Left lung (tissue), 10 donors: ENCODE data around the gene CCDC170. TPM values are rescaled to one million over a fixed set of nuclear protein-coding genes. Genes with fewer than 3 reads are reported as not detected.

Source experiments
- ATAC-seq: fragments of 200-7000 bp; cut with Tn5 transposase; one replicate; pipeline ENCODE4 v1.9.1; 2020; ENCODE audit warnings: moderate library complexity
- DNase-seq, 4 donors: peaks; one replicate each; pipeline ENCODE4 v3.0.0-alpha.2; 2013 to 2020
- H3K27ac ChIP-seq, 2 donors: fragments of 200-600 bp; sonication (generic) in 1 of 2; one replicate each; pipeline versions ENCODE4 v1.5.0 to v1.8.0; 2020 to 2021
- H3K27me3 ChIP-seq, 2 donors: fragments of 200-600 bp; sonication (generic) in 1 of 2; one replicate each; pipeline versions ENCODE4 v1.5.0 to v1.8.0; 2020 to 2021
- H3K36me3 ChIP-seq, 2 donors: fragments of 200-600 bp; sonication (generic) in 1 of 2; one replicate each; pipeline versions ENCODE4 v1.5.0 to v1.8.0; 2020 to 2021
- H3K4me1 ChIP-seq, 2 donors: fragments of 200-600 bp; one replicate each; pipeline ENCODE4 v1.8.0; 2021
- H3K4me3 ChIP-seq, 2 donors: fragments of 200-600 bp; sonication (generic) in 1 of 2; one replicate each; pipeline versions ENCODE4 v1.5.0 to v1.8.0; 2020 to 2021; ENCODE audit warnings: mild to moderate bottlenecking in 1 of 2
- H3K9me3 ChIP-seq, 2 donors: fragments of 200-600 bp; sonication (generic) in 1 of 2; one replicate each; pipeline versions ENCODE4 v1.5.0 to v1.8.0; 2020 to 2021
- intact Hi-C, 2 donors: fragments of 100-400 bp; cut with DNase I; formaldehyde crosslinking; loops; one replicate each; pipeline versions ENCODE4 v1.11.2 to v1.14.2; 2022
- polyA plus RNA-seq, 6 donors: library from polyadenylated mRNA; unstranded; fragments of 120-200 nt; gene quantifications; one replicate each; pipeline ENCODE4 v1.2.1, GENCODE V29; 2013; ENCODE audit not compliant: insufficient read length in 6 of 6
- total RNA-seq, 2 donors: library from RNA; stranded (reverse); fragmentation: NEBNext Ultra II Directional; extraction: Animal tissue kit (Norgen Biotek cat#: 25700); gene quantifications; one replicate each; pipeline ENCODE4 v1.2.1, GENCODE V29; 2021
- TF ChIP-seq, protein P1 (sequence below), 2 donors: fragments of 200-600 bp; sonication (generic) in 1 of 2; IDR thresholded peaks; one replicate each; pipeline versions ENCODE4 v1.5.0 to v1.8.0; 2021; ENCODE audit warnings: antibody characterized with exemption in 2 of 2
- donor health status: DM: no; HTN: yes; CAD: no.
- donor health status: DM: no; HTN: no; CAD: no.

The CCDC170 gene
- total and polyA plus RNA-seq, 8 donors, result 1.3 to 8.2 (median 4.4) TPM

DNA sequence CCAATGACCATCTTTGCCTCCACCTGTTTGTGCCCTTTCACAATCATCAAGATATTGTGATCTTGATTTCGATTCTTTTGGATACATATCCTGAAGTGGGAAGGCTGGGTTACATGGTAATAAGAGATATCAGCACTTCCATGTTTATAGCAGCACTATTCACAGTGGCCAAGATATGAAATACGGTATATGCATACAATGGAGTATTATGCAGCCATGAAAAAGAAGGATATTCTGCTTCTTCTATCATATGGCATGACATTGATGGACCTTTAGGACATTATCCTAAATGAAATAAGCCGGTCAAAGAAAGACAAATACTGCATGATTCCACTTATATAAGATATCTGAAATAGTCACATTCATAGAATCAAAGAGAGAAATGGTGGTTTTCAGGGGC, 144.0 kb downstream of the CCDC170 start:
- H3K27ac ChIP-seq, result no peak overlapping the region
- no peaks in the 10 kb centered on the region for H3K36me3 ChIP-seq
- H3K4me1 ChIP-seq, result no peaks in the 10 kb centered on the region
- TF ChIP-seq, protein P1, sequence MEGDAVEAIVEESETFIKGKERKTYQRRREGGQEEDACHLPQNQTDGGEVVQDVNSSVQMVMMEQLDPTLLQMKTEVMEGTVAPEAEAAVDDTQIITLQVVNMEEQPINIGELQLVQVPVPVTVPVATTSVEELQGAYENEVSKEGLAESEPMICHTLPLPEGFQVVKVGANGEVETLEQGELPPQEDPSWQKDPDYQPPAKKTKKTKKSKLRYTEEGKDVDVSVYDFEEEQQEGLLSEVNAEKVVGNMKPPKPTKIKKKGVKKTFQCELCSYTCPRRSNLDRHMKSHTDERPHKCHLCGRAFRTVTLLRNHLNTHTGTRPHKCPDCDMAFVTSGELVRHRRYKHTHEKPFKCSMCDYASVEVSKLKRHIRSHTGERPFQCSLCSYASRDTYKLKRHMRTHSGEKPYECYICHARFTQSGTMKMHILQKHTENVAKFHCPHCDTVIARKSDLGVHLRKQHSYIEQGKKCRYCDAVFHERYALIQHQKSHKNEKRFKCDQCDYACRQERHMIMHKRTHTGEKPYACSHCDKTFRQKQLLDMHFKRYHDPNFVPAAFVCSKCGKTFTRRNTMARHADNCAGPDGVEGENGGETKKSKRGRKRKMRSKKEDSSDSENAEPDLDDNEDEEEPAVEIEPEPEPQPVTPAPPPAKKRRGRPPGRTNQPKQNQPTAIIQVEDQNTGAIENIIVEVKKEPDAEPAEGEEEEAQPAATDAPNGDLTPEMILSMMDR (IDR thresholded peaks at IDR 0.05), result no peak
- H3K4me3 ChIP-seq, result no peak overlapping the region
- no peaks in the 10 kb centered on the region for H3K27me3 ChIP-seq
- peaks cover 0 to 4% of the 10 kb centered on the region in 2 donors for H3K9me3 ChIP-seq
- ATAC-seq (no peak), DNase-seq (no peak)
- intact Hi-C loops, result no loop called here

DNA sequence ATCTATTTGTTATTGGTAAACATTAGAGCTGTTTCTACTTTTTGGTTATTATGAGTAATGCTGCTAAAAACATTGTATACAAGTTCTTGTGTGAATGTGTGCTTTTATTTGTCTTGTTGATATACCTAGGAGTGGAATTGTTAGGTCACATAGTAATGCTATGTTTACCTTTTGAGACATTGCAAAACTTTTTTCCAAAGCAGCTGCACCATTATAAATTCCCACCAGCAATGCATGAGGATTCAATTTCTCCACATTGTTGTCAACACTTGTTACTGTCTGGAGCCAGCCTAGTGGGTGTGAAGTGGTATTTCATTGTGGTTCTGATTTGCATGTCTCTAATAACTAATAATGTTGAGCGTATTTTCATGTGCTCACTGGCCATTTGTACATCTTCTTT, 145.9 kb downstream of the CCDC170 start:
- TF ChIP-seq, protein P1 (IDR thresholded peaks at IDR 0.05), result no peak
- ATAC-seq, result no peak
- intact Hi-C loops, result no loop called here
- no peak for DNase-seq
- Histone ChIP-seq H3K9me3 (peaks cover 0 to 4% of the 10 kb centered on the region in 2 donors), H3K27ac (no peak overlapping the region), H3K4me3 (no peak overlapping the region), H3K27me3 (no peaks in the 10 kb centered on the region), H3K36me3 (no peaks in the 10 kb centered on the region), H3K4me1 (no peaks in the 10 kb centered on the region)

DNA sequence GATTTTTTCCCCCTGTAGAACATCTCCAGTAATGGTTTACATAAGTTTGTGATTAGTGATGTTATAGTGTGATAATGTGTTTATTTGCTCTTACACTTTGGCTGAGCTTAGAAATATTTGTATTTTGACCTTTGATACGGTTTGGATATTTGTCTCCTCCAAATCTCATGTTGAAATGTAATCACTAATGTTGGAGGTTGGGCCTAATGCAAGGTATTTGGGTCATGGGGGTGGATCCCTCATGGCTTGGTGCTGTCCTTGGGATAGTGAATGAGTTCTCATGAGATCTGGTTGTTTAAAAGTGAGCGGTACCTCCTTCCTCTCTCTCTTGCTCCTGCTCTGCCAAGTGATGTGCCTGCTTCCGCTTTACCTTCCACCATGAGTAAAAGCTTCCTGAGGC, 147.2 kb downstream of the CCDC170 start:
- Histone ChIP-seq H3K9me3 (peaks cover 0 to 4% of the 10 kb centered on the region in 2 donors), H3K27ac (no peak overlapping the region), H3K36me3 (no peaks in the 10 kb centered on the region), H3K4me1 (no peaks in the 10 kb centered on the region), H3K4me3 (no peak overlapping the region), H3K27me3 (no peaks in the 10 kb centered on the region)
- intact Hi-C loops, result no loop called here
- DNase-seq (no peak), ATAC-seq (no peak)
- TF ChIP-seq, protein P1 (IDR thresholded peaks at IDR 0.05), result no peak

GRCh38 chr6:151647976-151648639, 154.3 kb downstream of the CCDC170 start:
- intact Hi-C loops, result no loop called here

GRCh38 chr6:151649835-151650234, 156.0 kb downstream of the CCDC170 start:
- intact Hi-C loops, result no loop called here
- ATAC-seq, result no peak

More at GRCh38 chr6:151647976-151648639, 154.3 kb downstream of the CCDC170 start:
- TF ChIP-seq, protein P1 (IDR thresholded peaks at IDR 0.05), result no peak
- Histone ChIP-seq H3K36me3 (no peaks in the 10 kb centered on the region), H3K4me1 (no peaks in the 10 kb centered on the region), H3K27me3 (no peaks in the 10 kb centered on the region), H3K9me3 (no peaks in the 10 kb centered on the region), H3K27ac (no peak overlapping the region), H3K4me3 (no peak overlapping the region)
- DNase-seq, result no peak
- ATAC-seq, result no peak

More at GRCh38 chr6:151649835-151650234, 156.0 kb downstream of the CCDC170 start:
- Histone ChIP-seq H3K27ac (no peak overlapping the region), H3K36me3 (no peaks in the 10 kb centered on the region), H3K4me1 (no peaks in the 10 kb centered on the region), H3K9me3 (peaks cover 0 to 6% of the 10 kb centered on the region in 2 donors), H3K4me3 (no peak overlapping the region), H3K27me3 (no peaks in the 10 kb centered on the region)
- TF ChIP-seq, protein P1 (IDR thresholded peaks at IDR 0.05), result no peak
- no peak for DNase-seq
